Measurements from ENCODE around the gene PCP4L1.
"Not testable (repeated sequence)": the region's sequence is repeated elsewhere in the genome, so short reads cannot be mapped to it uniquely, and the experiment has no call there.

DNA sequence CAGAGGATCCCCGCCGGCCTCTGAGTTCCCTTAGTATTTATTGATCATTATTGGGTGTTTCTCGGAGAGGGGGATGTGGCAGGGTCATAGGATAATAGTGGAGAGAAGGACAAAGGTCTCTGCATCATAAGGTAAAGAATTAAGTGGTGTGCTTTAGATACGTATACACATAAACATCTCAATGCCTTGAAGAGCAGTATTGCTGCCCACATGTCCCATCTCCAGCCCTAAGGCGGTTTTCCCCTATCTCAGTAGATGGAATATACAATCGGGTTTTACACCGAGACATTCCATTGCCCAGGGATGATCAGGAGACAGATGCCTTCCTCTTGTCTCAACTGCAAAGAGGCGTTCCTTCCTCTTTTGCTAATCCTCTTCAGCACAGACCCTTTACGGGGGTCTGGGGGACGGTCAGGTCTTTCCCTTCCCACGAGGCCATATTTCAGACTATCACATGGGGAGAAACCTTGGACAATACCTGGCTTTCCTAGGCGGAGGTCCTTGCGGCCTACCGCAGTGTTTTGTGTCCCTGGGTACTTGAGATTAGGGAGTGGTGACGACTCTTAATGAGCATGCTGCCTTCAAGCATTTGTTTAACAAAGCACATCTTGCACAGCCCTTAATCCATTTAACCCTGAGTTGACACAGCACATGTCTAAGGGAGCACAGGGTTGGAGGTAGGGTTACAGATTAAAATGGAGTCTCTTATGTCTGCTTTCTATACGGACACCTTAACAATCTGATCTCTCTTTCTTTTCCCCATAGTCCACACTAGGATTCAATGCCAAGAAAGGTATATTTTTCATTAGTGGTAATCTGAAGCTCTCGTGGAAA lies 57.5 kb downstream of the PCP4L1 start:
- not testable (repeated sequence) for TF ChIP-seq CTCF (conservative IDR thresholded peaks at IDR 0.05); ZFX (IDR thresholded peaks at IDR 0.05)

All from C4-2B (cell line).